ENCODE results near the gene TIGIT. TPM values are rescaled to one million over a fixed set of nuclear protein-coding genes. Genes with fewer than 3 reads are reported as not detected.

Gene TIGIT
- polyA plus RNA-seq, 3 donors from 2014 or later, result 58.7 to 89.9 (median 87.3) TPM

Other genes with a start within 250 kb of the TIGIT start
- 1 to 10 TPM in 1 of 3 donors, under 1 TPM in 1, not detected in 1; 0.67 to 2.9 TPM for gene CCDC191, start 237.5 kb upstream of the TIGIT start, polyA plus RNA-seq
- gene QTRT2, start 237.3 kb upstream of the TIGIT start, polyA plus RNA-seq, result 10 to 100 TPM in 2 of 3 donors, 1 to 10 TPM in 1; 2.5 to 12.3 (median 12.0) TPM
- under 1 TPM in 1 of 3 donors, not detected in 2; 0.20 TPM for gene DRD3, start 115.0 kb upstream of the TIGIT start, polyA plus RNA-seq
- gene ZNF80, start 56.5 kb upstream of the TIGIT start, polyA plus RNA-seq, result 1 to 10 TPM in 2 of 3 donors, under 1 TPM in 1; 0.81 to 2.0 (median 1.7) TPM

Measured in immature natural killer cell (primary cell).